BLaER1 treated with 17β-estradiol and CSF1 and Interleukin-3, amounts not matched to agents 10 nM and 100 nM (cell line): ENCODE data around the gene MYO1E.
"Not testable (repeated sequence)": the region's sequence is repeated elsewhere in the genome, so short reads cannot be mapped to it uniquely, and the experiment has no call there.

Experiments used
- H3K27ac ChIP-seq, 11 experiments: shearing (Covaris generic); formaldehyde crosslinking; 2 replicates each; pipeline ENCODE4 v1.8.1; 2022
- H3K27me3 ChIP-seq, 11 experiments: shearing (Covaris generic); formaldehyde crosslinking; 2 replicates each; pipeline ENCODE4 v1.8.1; 2022
- H3K36me3 ChIP-seq, 11 experiments: shearing (Covaris generic); formaldehyde crosslinking; 2 replicates each; pipeline ENCODE4 v1.8.1; 2022
- H3K4me1 ChIP-seq, 10 experiments: shearing (Covaris generic); formaldehyde crosslinking; 2 replicates each; pipeline ENCODE4 v1.8.1; 2022
- H3K4me2 ChIP-seq, 11 experiments: shearing (Covaris generic); formaldehyde crosslinking; 2 replicates each; pipeline ENCODE4 v1.8.1; 2022
- H3K4me3 ChIP-seq, 10 experiments: shearing (Covaris generic); formaldehyde crosslinking; 2 replicates each; pipeline ENCODE4 v1.8.1; 2022
- H3K9ac ChIP-seq, 11 experiments: shearing (Covaris generic); formaldehyde crosslinking; 2 replicates each; pipeline ENCODE4 v1.8.1; 2022
- H3K9me3 ChIP-seq, 11 experiments: shearing (Covaris generic); formaldehyde crosslinking; replicated peaks in 1 of 11; 2 replicates each; pipeline ENCODE4 v1.8.1; 2022
- H4K20me1 ChIP-seq, 11 experiments: shearing (Covaris generic); formaldehyde crosslinking; 2 replicates each; pipeline ENCODE4 v1.8.1; 2022
- Cebpa-rat ChIP-seq, 11 experiments: shearing (Covaris generic); IDR thresholded peaks; 2 replicates each; pipeline ENCODE4 v1.8.1; 2022

MYO1E gene

GRCh38 chr15:59406446-59406845 lies 33.8 kb upstream of the MYO1E start:
- Histone ChIP-seq H3K9ac (peak overlapping the region in 7 of 11 experiments; percentile 18 to 72 (median 50); a peak in 10 of 22 replicates), H3K4me1 (peaks cover 13 to 96% (median 60%) of the 10 kb centered on the region in 10 experiments; a peak in 19 of 20 replicates), H3K27ac (peak overlapping the region in 8 of 11 experiments; percentile 41 to 87 (median 68); a peak in 16 of 22 replicates), H3K36me3 (no peaks in the 10 kb centered on the region), H4K20me1 (no peaks in the 10 kb centered on the region), H3K4me2 (peak overlapping the region; percentile 30 to 95 (median 56); a peak in 20 of 22 replicates), H3K4me3 (peak overlapping the region in 5 of 10 experiments; percentile 2 to 50 (median 31); a peak in 5 of 20 replicates), H3K27me3 (no peaks in the 10 kb centered on the region), H3K9me3 (no peaks in the 10 kb centered on the region)
- TF ChIP-seq Cebpa-rat (IDR thresholded peaks at IDR 0.05), result peak in 6 of 11 experiments; percentile 25 to 87 (median 64); a peak in 11 of 22 replicates

- H3K27ac ChIP-seq, result peak overlapping the region in 5 of 11 experiments; percentile 67 to 87 (median 72); a peak in 8 of 22 replicates
- no peaks in the 10 kb centered on the region for H3K9me3 ChIP-seq
- no peaks in the 10 kb centered on the region for H3K27me3 ChIP-seq
- H3K4me2 ChIP-seq, result peak overlapping the region in 7 of 11 experiments; percentile 53 to 95 (median 88); a peak in 12 of 22 replicates
- H4K20me1 ChIP-seq, result no peaks in the 10 kb centered on the region
- H3K9ac ChIP-seq, result peak overlapping the region in 1 of 11 experiments; percentile 72; a peak in 2 of 22 replicates
- no peaks in the 10 kb centered on the region for H3K36me3 ChIP-seq
- no peak overlapping the region for H3K4me3 ChIP-seq
- peaks cover 11 to 96% (median 58%) of the 10 kb centered on the region in 10 experiments; a peak in 19 of 20 replicates for H3K4me1 ChIP-seq
- TF ChIP-seq Cebpa-rat (IDR thresholded peaks at IDR 0.05), result no peak
Observed at GRCh38 chr15:59405079-59405478, 32.4 kb upstream of the MYO1E start.

- no peak for TF ChIP-seq Cebpa-rat (IDR thresholded peaks at IDR 0.05)
- no peaks in the 10 kb centered on the region for H3K27me3 ChIP-seq
- no peak overlapping the region for H3K4me3 ChIP-seq
- peak overlapping the region in 5 of 11 experiments; percentile 61 to 82 (median 73); a peak in 9 of 22 replicates for H3K4me2 ChIP-seq
- no peaks in the 10 kb centered on the region for H3K9me3 ChIP-seq
- H3K36me3 ChIP-seq, result no peaks in the 10 kb centered on the region
- peak overlapping the region in 2 of 11 experiments; percentile 14 to 29; a peak in 2 of 22 replicates for H3K27ac ChIP-seq
- H3K9ac ChIP-seq, result no peak overlapping the region
- peaks cover 21 to 96% (median 61%) of the 10 kb centered on the region in 10 experiments for H3K4me1 ChIP-seq
- no peaks in the 10 kb centered on the region for H4K20me1 ChIP-seq
Observed at GRCh38 chr15:59401824-59402569, 29.3 kb upstream of the MYO1E start.

GRCh38 chr15:59401051-59401823 lies 28.6 kb upstream of the MYO1E start:
- H4K20me1 ChIP-seq, H3K36me3 ChIP-seq, H3K9me3 ChIP-seq, H3K9ac ChIP-seq, H3K4me3 ChIP-seq, H3K27me3 ChIP-seq: not testable (repeated sequence)
- peaks cover 13 to 96% (median 56%) of the 10 kb centered on the region in 10 experiments for H3K4me1 ChIP-seq
- peak overlapping the region in 2 of 11 experiments; percentile 14 to 29; a peak in 2 of 22 replicates for H3K27ac ChIP-seq
- peak overlapping the region in 5 of 11 experiments; percentile 61 to 82 (median 73); a peak in 10 of 22 replicates for H3K4me2 ChIP-seq

GRCh38 chr15:59400103-59400813 lies 27.6 kb upstream of the MYO1E start:
- H4K20me1 ChIP-seq, result no peaks in the 10 kb centered on the region
- peak overlapping the region in 6 of 11 experiments; percentile 18 to 65 (median 44); a peak in 9 of 22 replicates for H3K9ac ChIP-seq
- H3K27me3 ChIP-seq, result no peaks in the 10 kb centered on the region
- H3K27ac ChIP-seq, result peak overlapping the region in 8 of 11 experiments; percentile 19 to 82 (median 62); a peak in 14 of 22 replicates
- peaks cover 10 to 91% (median 46%) of the 10 kb centered on the region in 10 experiments for H3K4me1 ChIP-seq
- H3K36me3 ChIP-seq, result no peaks in the 10 kb centered on the region
- H3K4me2 ChIP-seq, result peak overlapping the region in 8 of 11 experiments; percentile 29 to 88 (median 74); a peak in 16 of 22 replicates
- no peak for TF ChIP-seq Cebpa-rat (IDR thresholded peaks at IDR 0.05)
- peak overlapping the region in 1 of 10 experiments; percentile 10; a peak in 1 of 20 replicates for H3K4me3 ChIP-seq
- no peaks in the 10 kb centered on the region for H3K9me3 ChIP-seq

GRCh38 chr15:59399465-59400102 lies 26.9 kb upstream of the MYO1E start:
- Histone ChIP-seq H3K4me2 (peak overlapping the region; percentile 29 to 88 (median 73)), H4K20me1 (no peaks in the 10 kb centered on the region), H3K9me3 (no peaks in the 10 kb centered on the region), H3K9ac (peak overlapping the region in 6 of 11 experiments; percentile 18 to 65 (median 44); a peak in 9 of 22 replicates), H3K27me3 (no peaks in the 10 kb centered on the region), H3K36me3 (no peaks in the 10 kb centered on the region), H3K4me3 (peak overlapping the region in 1 of 10 experiments; percentile 10; a peak in 2 of 20 replicates), H3K27ac (peak overlapping the region in 8 of 11 experiments; percentile 19 to 82 (median 62); a peak in 14 of 22 replicates), H3K4me1 (peaks cover 10 to 91% (median 42%) of the 10 kb centered on the region in 10 experiments)
- TF ChIP-seq Cebpa-rat (IDR thresholded peaks at IDR 0.05), result no peak

- peaks cover 10 to 95% (median 40%) of the 10 kb centered on the region in 10 experiments for H3K4me1 ChIP-seq
- H3K4me3 ChIP-seq, result no peak overlapping the region
- no peaks in the 10 kb centered on the region for H3K36me3 ChIP-seq
- H3K27ac ChIP-seq, result peak overlapping the region in 4 of 11 experiments; percentile 64 to 82 (median 66); a peak in 7 of 22 replicates
- peak overlapping the region in 7 of 11 experiments; percentile 53 to 88 (median 75); a peak in 13 of 22 replicates for H3K4me2 ChIP-seq
- 0 out of 22 replicates have a peak overlapping the region, but pooled peaks of 1 of the 11 experiments have one; percentile 41 for H3K9ac ChIP-seq
- no peak for TF ChIP-seq Cebpa-rat (IDR thresholded peaks at IDR 0.05)
- no peaks in the 10 kb centered on the region for H3K9me3 ChIP-seq
- H4K20me1 ChIP-seq, result no peaks in the 10 kb centered on the region
- H3K27me3 ChIP-seq, result no peaks in the 10 kb centered on the region
Observed at GRCh38 chr15:59398220-59398619, 25.5 kb upstream of the MYO1E start.

GRCh38 chr15:59396679-59397078 lies 24.0 kb upstream of the MYO1E start:
- TF ChIP-seq Cebpa-rat (IDR thresholded peaks at IDR 0.05), result no peak
- Histone ChIP-seq H3K4me2 (peak overlapping the region in 3 of 11 experiments; percentile 28 to 41 (median 34); a peak in 6 of 22 replicates), H3K9me3 (no peaks in the 10 kb centered on the region), H3K27ac (no peak overlapping the region), H3K27me3 (no peaks in the 10 kb centered on the region), H3K4me1 (peaks cover 10 to 98% (median 42%) of the 10 kb centered on the region in 10 experiments), H4K20me1 (no peaks in the 10 kb centered on the region), H3K9ac (no peak overlapping the region), H3K36me3 (no peaks in the 10 kb centered on the region), H3K4me3 (no peak overlapping the region)
